ENCODE measurements around the gene TBC1D24. TPM values are rescaled to one million over a fixed set of nuclear protein-coding genes. Genes with fewer than 3 reads are reported as not detected.

TBC1D24 gene
- total RNA-seq, 2 experiments from 2014 or later = 16.5 to 17.9 TPM

DNA sequence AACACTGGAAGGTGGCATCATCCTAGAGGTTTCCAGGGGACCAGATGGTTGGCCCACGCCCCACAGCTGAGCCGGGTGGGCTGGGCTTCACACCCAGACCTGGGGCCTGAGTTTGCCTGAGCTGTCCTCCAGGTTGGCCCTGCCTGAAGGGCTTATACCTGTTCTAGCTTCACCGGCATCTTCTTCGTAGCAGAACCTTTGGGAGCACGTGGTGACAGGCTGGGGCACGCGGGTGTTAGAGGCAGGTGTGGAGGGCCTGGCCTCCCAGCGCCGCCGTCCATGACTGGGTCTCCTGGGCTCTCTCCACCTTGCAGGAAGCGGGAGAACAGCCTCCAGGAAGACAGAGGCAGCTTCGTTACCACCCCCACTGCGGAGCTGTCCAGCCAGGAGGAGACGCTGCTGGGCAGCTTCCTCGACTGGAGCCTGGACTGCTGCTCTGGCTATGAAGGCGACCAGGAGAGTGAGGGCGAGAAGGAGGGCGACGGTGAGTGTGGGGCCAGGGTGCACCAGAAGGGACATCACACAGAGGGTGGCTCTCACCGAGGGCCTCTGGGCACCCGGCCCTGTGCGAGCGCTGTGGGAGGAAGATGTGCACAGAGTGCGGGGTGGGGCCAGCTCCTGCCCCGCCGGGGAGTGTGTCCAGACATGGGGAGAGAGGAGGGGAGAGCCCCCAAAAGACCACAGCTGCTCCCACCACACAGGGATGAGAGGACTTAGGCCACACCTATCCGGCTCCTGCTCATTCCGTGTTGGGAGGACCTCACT is 19.7 kb upstream of the TBC1D24 start:
- DNase-seq (no peak), ATAC-seq (ENCODE audit: low read depth) (no peak)
- H3K27me3 Mint-ChIP-seq = no peaks in the 10 kb centered on the region
- peaks cover 13% of the 10 kb centered on the region for H3K4me1 Mint-ChIP-seq
- peaks cover 22% of the 10 kb centered on the region for H3K36me3 Mint-ChIP-seq
- POLR2A ChIA-PET = interaction anchor here (0.7 to 0.8 kb wide), 3 partner anchors 20 to 546 kb away, joined by 3 read pairs; no protein-coding TSS in a partner anchor
- no peak overlapping the region for H3K4me3 Mint-ChIP-seq
- H3K27ac Mint-ChIP-seq = peak overlapping the region; percentile 38
- no peaks in the 10 kb centered on the region for H3K9me3 Mint-ChIP-seq

DNA sequence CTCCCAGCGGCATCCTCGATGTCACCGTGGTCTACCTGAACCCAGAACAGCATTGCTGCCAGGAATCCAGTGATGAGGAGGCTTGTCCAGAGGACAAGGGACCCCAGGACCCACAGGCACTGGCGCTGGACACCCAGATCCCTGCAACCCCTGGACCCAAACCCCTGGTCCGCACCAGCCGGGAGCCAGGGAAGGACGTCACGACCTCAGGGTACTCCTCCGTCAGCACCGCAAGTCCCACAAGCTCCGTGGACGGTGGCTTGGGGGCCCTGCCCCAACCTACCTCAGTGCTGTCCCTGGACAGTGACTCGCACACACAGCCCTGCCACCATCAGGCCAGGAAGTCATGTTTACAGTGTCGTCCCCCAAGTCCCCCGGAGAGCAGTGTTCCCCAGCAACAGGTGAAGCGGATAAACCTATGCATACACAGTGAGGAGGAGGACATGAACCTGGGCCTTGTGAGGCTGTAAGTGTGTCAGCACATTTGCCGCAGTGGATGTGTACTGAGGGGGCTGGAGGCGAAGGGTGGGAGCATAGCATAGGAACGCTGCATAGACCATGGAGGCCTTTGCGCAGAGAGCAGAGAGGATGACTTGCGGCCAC is 18.3 kb upstream of the TBC1D24 start:
- Mint-ChIP-seq H3K4me3 (no peak overlapping the region), H3K27ac (no peak overlapping the region), H3K4me1 (peaks cover 13% of the 10 kb centered on the region), H3K36me3 (peaks cover 22% of the 10 kb centered on the region), H3K27me3 (no peaks in the 10 kb centered on the region), H3K9me3 (no peaks in the 10 kb centered on the region)
- no peak for DNase-seq
- no peak for ATAC-seq (ENCODE audit: low read depth)
- POLR2A ChIA-PET = no interaction called here

DNA sequence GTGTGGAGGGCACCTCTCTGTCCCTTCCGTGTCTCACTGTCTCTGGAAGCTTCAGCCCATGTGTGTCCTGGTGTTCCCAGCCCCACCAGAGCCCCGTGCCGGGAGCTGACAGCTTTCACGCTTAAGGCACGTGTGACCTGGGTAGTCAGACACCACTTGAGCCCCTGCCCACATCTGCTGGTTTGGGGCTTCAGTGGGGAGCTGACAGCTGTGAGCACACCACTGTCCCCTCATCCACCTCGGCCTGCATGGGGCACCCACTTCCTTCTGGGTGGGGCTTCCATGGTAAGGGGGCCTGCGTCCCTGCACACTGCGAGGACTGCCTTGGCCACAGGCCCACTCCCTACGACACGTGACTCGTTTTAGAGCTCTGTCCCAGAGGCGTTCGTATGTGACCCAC is 17.7 kb upstream of the TBC1D24 start:
- no peak for DNase-seq
- no peaks in the 10 kb centered on the region for H3K9me3 Mint-ChIP-seq
- no peak for ATAC-seq (ENCODE audit: low read depth)
- peaks cover 13% of the 10 kb centered on the region for H3K4me1 Mint-ChIP-seq
- POLR2A ChIA-PET = interaction anchor here (1.0 to 1.8 kb wide), 2 partner anchors 13 to 63 kb away, joined by 4 read pairs; partner anchors contain the start of gene AMDHD2
- H3K27me3 Mint-ChIP-seq = no peaks in the 10 kb centered on the region
- H3K36me3 Mint-ChIP-seq = peaks cover 17% of the 10 kb centered on the region
- H3K27ac Mint-ChIP-seq = no peak overlapping the region
- H3K4me3 Mint-ChIP-seq = no peak overlapping the region

DNA sequence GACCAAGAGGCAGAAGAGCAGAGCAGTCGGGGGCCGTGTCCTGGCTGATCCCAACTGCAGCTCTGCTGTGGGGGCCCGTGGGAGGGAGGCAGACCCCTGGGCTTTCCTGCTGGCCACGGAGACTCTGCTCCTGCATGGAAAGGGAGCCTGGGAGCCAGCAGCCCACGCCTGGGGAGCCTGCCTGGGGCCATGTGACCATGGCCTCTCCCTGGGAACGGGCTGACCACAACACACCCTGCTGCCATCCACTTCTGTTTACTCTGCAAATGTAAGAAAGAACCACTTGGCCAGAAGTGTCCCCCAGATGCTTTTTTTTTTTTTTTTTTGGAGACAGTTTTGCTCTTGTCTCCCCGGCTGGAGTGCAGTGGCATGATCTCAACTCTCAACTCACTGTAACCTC is 17.0 kb upstream of the TBC1D24 start:
- Mint-ChIP-seq H3K9me3 (no peaks in the 10 kb centered on the region), H3K27me3 (no peaks in the 10 kb centered on the region), H3K27ac (no peak overlapping the region), H3K4me3 (no peak overlapping the region), H3K4me1 (peaks cover 13% of the 10 kb centered on the region), H3K36me3 (peaks cover 14% of the 10 kb centered on the region)
- DNase-seq = no peak
- ATAC-seq (ENCODE audit: low read depth) = no peak
- POLR2A ChIA-PET = interaction anchor here (0.6 to 1.8 kb wide), 3 partner anchors 14 to 62 kb away, joined by 3 to 4 read pairs (median 4); partner anchors contain the start of gene AMDHD2

DNA sequence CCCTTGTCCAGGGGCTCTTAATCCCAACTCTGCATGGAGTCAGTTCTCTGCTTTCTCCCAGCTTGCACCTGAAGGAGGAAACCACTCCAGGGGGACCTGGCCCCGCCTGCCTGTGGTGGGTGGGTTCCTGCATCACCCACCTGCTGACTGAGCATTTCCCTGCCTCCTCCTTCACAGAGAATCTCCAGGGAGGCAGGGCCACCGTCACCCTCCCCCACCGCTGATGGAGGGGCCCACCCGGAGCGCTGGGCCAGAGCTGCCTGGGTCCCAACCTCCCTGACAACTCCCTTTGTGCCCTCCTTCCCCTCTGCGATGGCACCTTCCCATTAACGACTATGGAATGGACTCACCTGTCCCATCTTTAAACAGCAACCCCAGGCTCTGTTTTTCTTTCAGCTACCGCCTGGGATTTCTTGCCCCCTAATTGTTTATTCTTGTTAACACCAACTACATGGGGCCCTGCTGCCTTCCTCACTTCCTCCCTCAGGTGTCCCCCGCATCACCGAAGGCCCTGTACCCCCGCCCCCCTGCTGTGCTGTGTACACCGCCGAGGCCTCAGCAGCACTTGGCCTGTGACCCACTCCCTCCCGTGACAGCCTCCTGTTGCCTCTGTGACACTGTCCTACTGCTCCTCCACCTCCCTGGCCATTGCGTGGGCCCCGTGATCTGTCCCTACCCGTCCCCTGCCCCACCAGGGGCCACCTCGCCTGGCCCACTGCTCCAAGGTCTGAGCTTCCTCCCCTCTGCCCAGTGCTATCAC is 15.9 kb upstream of the TBC1D24 start:
- DNase-seq (no peak), ATAC-seq (ENCODE audit: low read depth) (peak; percentile 0)
- Mint-ChIP-seq H3K9me3 (no peaks in the 10 kb centered on the region), H3K36me3 (peaks cover 11% of the 10 kb centered on the region), H3K27ac (peak overlapping the region; percentile 91), H3K27me3 (no peaks in the 10 kb centered on the region), H3K4me1 (peaks cover 13% of the 10 kb centered on the region), H3K4me3 (peak overlapping the region; percentile 86)
- POLR2A ChIA-PET = interaction anchor here (0.9 to 2.3 kb wide), 12 partner anchors 10 to 291 kb away, joined by 3 to 14 read pairs (median 4); partner anchors contain the start of genes AMDHD2, ATP6V0C, CCNF and NTN3

DNA sequence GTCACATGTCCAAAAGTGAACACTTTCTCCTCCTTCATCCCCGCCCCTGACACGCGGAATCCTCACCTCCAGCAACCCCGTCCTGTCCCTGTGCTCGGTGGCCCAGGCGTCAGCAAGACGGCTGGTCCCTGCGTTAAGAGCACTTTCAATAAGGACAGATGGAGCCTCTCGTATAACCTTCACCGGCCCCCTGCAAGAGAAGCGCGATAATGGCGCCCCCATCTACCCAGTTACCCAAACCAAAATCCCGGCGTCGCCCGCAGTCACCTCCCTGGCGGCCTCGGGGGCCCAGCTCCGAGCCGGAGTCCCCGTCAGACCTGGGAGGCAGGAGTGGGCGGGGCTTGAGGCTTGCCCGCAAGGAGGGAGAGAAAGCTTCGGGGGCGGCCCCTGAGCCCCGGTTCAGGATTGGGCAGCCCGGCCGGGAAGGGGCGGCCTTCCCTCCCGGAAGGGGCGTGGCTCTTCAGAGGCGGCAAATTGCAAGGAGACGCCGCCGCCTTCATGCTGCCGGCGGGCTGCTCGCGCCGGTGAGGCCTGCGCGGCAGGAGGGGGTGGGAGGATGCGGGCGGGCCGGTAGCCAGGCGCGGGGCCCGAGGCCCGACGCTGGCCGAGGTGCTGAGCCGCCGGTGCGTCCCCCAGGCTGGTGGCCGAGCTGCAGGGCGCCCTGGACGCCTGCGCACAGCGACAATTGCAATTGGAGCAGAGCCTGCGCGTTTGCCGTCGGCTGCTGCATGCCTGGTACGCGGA is 15.1 kb upstream of the TBC1D24 start, which contains the start of gene TEDC2:
TSS of gene TEDC2 (plus strand) at position 463 of the 744 bp plus-strand sequence. CDS start at position 499, 36 bp downstream.
- Mint-ChIP-seq H3K4me1 (peaks cover 13% of the 10 kb centered on the region), H3K4me3 (peak within 1 kb of the TSS; percentile 86), H3K27ac (peak within 1 kb of the TSS; percentile 91), H3K27me3 (no peaks in the 10 kb centered on the region), H3K9me3 (no peaks in the 10 kb centered on the region), H3K36me3 (peaks cover 11% of the 10 kb centered on the region)
- POLR2A ChIA-PET = interaction anchor here (0.7 to 2.3 kb wide), 13 partner anchors 9 to 304 kb away, joined by 3 to 14 read pairs (median 4); partner anchors contain the start of genes ATP6V0C, CCNF, NTN3 and TBC1D24
- ATAC-seq (ENCODE audit: low read depth) (peak; percentile 95), DNase-seq (peak; percentile 98)

DNA sequence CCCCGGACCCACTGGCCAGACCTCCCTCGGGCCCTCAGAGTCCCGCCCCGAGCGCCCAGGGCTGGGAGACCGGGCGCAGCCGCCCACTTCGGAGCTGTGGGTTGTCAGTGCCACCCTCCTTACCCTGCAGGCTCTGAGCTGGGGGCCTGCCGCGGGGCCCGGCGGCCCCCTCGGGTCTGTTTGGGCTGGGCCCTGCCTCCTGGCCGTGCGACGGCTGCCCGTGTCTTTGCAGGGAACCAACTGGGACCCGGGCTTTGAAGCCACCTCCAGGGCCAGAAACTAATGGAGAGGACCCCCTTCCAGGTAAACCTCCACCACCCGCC is 14.6 kb upstream of the TBC1D24 start:
- POLR2A ChIA-PET = interaction anchor here (0.7 to 2.3 kb wide), 9 partner anchors 10 to 305 kb away, joined by 3 to 14 read pairs (median 4); partner anchors contain the start of genes CCNF, NTN3, TBC1D24 and TRAF7
- peaks cover 11% of the 10 kb centered on the region for H3K36me3 Mint-ChIP-seq
- peak overlapping the region; percentile 86 for H3K4me3 Mint-ChIP-seq
- peaks cover 2% of the 10 kb centered on the region for H3K27me3 Mint-ChIP-seq
- DNase-seq = no peak
- no peak overlapping the region for H3K27ac Mint-ChIP-seq
- no peak for ATAC-seq (ENCODE audit: low read depth)
- no peaks in the 10 kb centered on the region for H3K9me3 Mint-ChIP-seq
- H3K4me1 Mint-ChIP-seq = peaks cover 13% of the 10 kb centered on the region

DNA sequence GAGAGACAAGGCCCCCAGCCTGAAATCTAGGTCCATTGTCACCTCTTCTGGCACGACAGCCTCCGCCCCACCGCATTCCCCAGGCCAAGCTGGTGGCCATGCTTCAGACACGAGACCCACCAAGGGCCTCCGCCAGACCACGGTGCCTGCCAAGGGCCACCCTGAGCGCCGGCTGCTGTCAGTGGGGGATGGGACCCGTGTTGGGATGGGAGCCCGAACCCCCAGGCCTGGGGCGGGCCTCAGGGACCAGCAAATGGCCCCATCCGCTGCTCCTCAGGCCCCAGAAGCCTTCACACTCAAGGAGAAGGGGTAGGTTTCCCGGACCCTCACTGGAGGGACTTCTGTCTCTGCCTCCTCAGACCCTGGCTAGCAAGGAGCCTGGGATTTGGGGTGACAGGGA is 14.0 kb upstream of the TBC1D24 start:
- ATAC-seq (ENCODE audit: low read depth) = no peak
- Mint-ChIP-seq H3K9me3 (no peaks in the 10 kb centered on the region), H3K36me3 (peaks cover 8% of the 10 kb centered on the region), H3K27me3 (peaks cover 2% of the 10 kb centered on the region), H3K4me1 (peaks cover 13% of the 10 kb centered on the region), H3K4me3 (peak overlapping the region; percentile 69), H3K27ac (no peak overlapping the region)
- DNase-seq = no peak
- POLR2A ChIA-PET = no interaction called here

DNA sequence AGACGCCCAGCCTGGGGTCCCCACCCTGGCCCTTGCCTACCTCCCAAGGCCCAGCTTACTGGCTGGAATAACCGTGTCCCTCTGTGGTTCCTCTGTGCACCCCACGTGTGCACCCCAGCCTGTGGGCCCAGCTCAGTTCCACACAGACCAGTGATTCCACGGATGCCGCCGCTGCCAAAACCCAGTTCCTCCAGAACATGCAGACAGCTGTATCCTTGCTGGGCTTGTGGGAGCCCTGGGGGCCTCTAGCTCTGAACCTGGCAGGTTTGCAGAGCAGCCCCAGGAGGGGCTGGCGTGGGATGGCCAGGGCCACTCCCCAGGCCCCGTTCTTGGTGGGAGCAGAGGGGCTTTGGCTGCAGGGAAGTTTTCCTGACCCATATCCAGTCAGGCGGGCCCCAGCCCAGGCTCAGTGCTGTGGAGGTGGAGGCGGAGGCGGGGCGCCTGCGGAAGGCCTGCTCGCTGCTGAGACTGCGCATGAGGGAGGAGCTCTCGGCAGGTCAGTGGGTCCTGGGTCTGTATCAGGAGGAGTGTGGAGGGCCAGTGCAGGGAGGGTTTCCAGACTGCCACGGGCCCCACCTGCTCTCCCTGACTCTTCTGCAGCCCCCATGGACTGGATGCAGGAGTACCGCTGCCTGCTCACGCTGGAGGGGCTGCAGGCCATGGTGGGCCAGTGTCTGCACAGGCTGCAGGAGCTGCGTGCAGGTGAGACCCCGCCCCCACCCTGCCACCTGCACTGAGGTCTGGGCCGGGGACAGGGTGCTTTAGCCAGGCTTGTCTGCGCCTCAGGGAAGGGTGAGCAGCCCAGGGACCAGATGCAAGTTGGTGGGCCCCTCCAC is 12.7 kb upstream of the TBC1D24 start:
- DNase-seq (no peak), ATAC-seq (ENCODE audit: low read depth) (no peak)
- Mint-ChIP-seq H3K27ac (no peak overlapping the region), H3K27me3 (peaks cover 12% of the 10 kb centered on the region), H3K36me3 (peaks cover 5% of the 10 kb centered on the region), H3K4me3 (no peak overlapping the region), H3K4me1 (peaks cover 14% of the 10 kb centered on the region), H3K9me3 (no peaks in the 10 kb centered on the region)
- POLR2A ChIA-PET = no interaction called here

DNA sequence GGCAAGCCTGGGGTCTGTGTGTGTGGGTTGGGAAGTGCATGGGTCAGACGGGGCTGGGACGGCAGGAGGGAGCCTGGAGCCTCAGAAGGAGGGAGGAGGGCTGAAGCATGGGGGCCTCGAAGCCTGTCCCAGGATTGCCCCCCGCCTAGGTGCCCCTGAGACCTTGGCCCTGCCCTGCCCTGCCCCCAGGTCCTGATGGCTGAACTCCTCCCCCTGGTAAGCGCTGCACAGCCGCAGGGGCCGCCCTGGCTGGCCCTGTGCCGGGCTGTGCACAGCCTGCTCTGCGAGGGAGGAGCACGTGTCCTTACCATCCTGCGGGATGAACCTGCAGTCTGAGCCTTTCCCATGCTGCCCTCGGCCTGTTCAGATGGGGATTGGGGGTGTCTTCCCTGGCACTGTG is 10.6 kb upstream of the TBC1D24 start:
- no peak for ATAC-seq (ENCODE audit: low read depth)

DNA sequence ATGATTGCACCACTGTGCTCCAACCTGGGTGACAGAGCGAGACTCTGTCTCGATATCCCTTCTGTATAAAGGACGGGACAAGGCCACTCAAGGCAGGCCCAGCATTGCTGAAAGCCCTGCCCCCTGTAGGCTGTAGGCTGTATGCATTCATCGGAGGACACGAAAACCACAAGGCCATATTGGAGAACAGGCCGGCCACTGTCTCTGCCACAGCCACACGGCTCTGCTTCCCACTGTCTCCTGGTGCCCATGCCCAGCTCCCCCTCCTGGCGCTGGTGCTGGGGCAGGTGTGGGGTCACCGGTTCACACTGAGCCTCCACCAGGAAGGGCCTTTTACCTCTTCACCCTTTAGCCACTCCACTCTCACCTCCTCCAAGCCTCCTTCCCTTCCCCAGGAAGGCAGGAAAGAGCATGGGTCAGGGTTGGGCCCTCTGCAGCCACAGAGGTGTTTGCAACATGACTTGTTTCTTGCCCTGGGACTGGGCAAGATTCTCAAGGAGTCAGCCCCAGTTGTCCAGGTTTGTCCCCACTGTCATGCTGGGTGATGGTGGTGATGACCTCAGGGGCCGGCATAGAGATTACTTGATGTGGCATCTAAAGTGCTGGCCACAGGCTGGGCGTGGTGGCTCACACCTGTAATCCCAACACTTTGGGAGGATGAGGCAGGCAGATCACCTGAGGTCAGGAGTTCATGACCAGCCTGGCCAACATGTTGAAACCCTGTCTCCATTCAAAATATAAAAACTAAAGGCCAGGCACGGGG is 9.1 kb upstream of the TBC1D24 start:
- no peak for DNase-seq
- H3K4me1 Mint-ChIP-seq = peaks cover 6% of the 10 kb centered on the region
- H3K27ac Mint-ChIP-seq = no peak overlapping the region
- H3K36me3 Mint-ChIP-seq = peaks cover 4% of the 10 kb centered on the region
- ATAC-seq (ENCODE audit: low read depth) = no peak
- no peak overlapping the region for H3K4me3 Mint-ChIP-seq
- POLR2A ChIA-PET = no interaction called here
- no peaks in the 10 kb centered on the region for H3K9me3 Mint-ChIP-seq
- H3K27me3 Mint-ChIP-seq = peaks cover 41% of the 10 kb centered on the region

More for the DNA sequence above, 10.6 kb upstream of the TBC1D24 start:
- no peak for DNase-seq
- Mint-ChIP-seq H3K4me1 (peaks cover 8% of the 10 kb centered on the region), H3K4me3 (no peak overlapping the region), H3K27me3 (peaks cover 27% of the 10 kb centered on the region), H3K27ac (no peak overlapping the region), H3K9me3 (no peaks in the 10 kb centered on the region), H3K36me3 (peaks cover 4% of the 10 kb centered on the region)
- POLR2A ChIA-PET = no interaction called here

All from activated naive CD8-positive, alpha-beta T cell treated with anti-CD3 and anti-CD28 coated beads, Interleukin-2, amount 10 ng/mL, durations not matched to agents 7 days and 5 days (primary cell).